AG09319 (cell line): ENCODE data around the gene NKX6-2.
"Not testable (repeated sequence)": the region's sequence is repeated elsewhere in the genome, so short reads cannot be mapped to it uniquely, and the experiment has no call there.

Experiments
- DNase-seq: peaks from one replicate; pipeline ENCODE4 v3.0.0-alpha.2; 2010; ENCODE audit warnings: low read depth; ENCODE audit errors: extremely low read depth
- CTCF ChIP-seq: IDR thresholded peaks from 2 replicates; pipeline ENCODE4 v1.5.1; 2011; ENCODE audit warnings: low read depth, mild to moderate bottlenecking, inconsistent platforms, low read length, moderate library complexity

The NKX6-2 gene

GRCh38 chr10:132774181-132774901, 11.6 kb downstream of the NKX6-2 start:
- no peak for TF ChIP-seq CTCF
- DNase-seq = no peak

- DNase-seq = not testable (repeated sequence)
Observed at GRCh38 chr10:132772816-132773215, 13.1 kb downstream of the NKX6-2 start.

GRCh38 chr10:132770061-132771021, 15.6 kb downstream of the NKX6-2 start:
- no peak for DNase-seq
- no peak for TF ChIP-seq CTCF

GRCh38 chr10:132768346-132769248, 17.4 kb downstream of the NKX6-2 start:
- DNase-seq = no peak
- TF ChIP-seq CTCF = no peak

GRCh38 chr10:132766291-132766690, 19.7 kb downstream of the NKX6-2 start:
- no peak for TF ChIP-seq CTCF
- DNase-seq = no peak

GRCh38 chr10:132765435-132765834, 20.5 kb downstream of the NKX6-2 start:
- no peak for DNase-seq
- TF ChIP-seq CTCF = no peak

GRCh38 chr10:132764108-132764507, 21.8 kb downstream of the NKX6-2 start:
- no peak for DNase-seq
- no peak for TF ChIP-seq CTCF
